DND-41 (cell line): Measurements from ENCODE around the gene HIC1.

ENCODE experiments used
- EZH2 ChIP-seq: IDR thresholded peaks from 3 replicates; pipeline ENCODE4 v1.6.1; 2012; ENCODE audit warnings: borderline replicate concordance, low read depth, mild to moderate bottlenecking, moderate library complexity, low read length, inconsistent platforms; ENCODE audit not compliant: severe bottlenecking
- TF ChIP-seq, protein P1 (sequence below): IDR thresholded peaks from 2 replicates; pipeline ENCODE4 v1.5.1; 2012; ENCODE audit warnings: borderline replicate concordance, low read length, moderate library complexity, mild to moderate bottlenecking; ENCODE audit not compliant: poor library complexity, severe bottlenecking; ENCODE audit errors: extremely low read depth

- TF ChIP-seq, protein P1, sequence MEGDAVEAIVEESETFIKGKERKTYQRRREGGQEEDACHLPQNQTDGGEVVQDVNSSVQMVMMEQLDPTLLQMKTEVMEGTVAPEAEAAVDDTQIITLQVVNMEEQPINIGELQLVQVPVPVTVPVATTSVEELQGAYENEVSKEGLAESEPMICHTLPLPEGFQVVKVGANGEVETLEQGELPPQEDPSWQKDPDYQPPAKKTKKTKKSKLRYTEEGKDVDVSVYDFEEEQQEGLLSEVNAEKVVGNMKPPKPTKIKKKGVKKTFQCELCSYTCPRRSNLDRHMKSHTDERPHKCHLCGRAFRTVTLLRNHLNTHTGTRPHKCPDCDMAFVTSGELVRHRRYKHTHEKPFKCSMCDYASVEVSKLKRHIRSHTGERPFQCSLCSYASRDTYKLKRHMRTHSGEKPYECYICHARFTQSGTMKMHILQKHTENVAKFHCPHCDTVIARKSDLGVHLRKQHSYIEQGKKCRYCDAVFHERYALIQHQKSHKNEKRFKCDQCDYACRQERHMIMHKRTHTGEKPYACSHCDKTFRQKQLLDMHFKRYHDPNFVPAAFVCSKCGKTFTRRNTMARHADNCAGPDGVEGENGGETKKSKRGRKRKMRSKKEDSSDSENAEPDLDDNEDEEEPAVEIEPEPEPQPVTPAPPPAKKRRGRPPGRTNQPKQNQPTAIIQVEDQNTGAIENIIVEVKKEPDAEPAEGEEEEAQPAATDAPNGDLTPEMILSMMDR = no peak
- TF ChIP-seq EZH2 = no peak
These were observed 43.2 kb upstream of the HIC1 start for GRCh38 chr17:2011411-2012371.
